DOHH2 (cell line): ENCODE data around the gene CLDN5.

Experiments used
- H3F3A ChIP-seq: fragments of 200-600 bp; sonication (generic), shearing (Covaris generic); 2 replicates; pipeline ENCODE4 v1.6.0; 2016; ENCODE audit warnings: antibody characterized with exemption, mild to moderate bottlenecking; ENCODE audit not compliant: control insufficient read depth, insufficient read depth
- H3K27ac ChIP-seq: fragments of 200-600 bp; sonication (generic); 2 replicates; pipeline ENCODE4 v1.5.1; 2014; ENCODE audit warnings: low read depth, mild to moderate bottlenecking, low read length, moderate library complexity
- H3K27me3 ChIP-seq: fragments of 200-600 bp; sonication (generic); 2 replicates; pipeline ENCODE4 v1.6.1; 2014; ENCODE audit warnings: mild to moderate bottlenecking, low read length, mixed read lengths; ENCODE audit not compliant: control insufficient read depth
- H3K36me3 ChIP-seq: fragments of 200-600 bp; sonication (generic); 2 replicates; pipeline ENCODE4 v1.6.1; 2014; ENCODE audit warnings: mild to moderate bottlenecking, low read length, moderate library complexity, mixed read lengths; ENCODE audit not compliant: control insufficient read depth
- H3K4me1 ChIP-seq: fragments of 200-600 bp; sonication (generic); 2 replicates; pipeline ENCODE4 v1.6.1; 2014; ENCODE audit warnings: mild to moderate bottlenecking, low read length, mixed read lengths; ENCODE audit not compliant: control insufficient read depth
- H3K4me2 ChIP-seq: fragments of 200-600 bp; sonication (generic); 2 replicates; pipeline ENCODE4 v1.6.0; 2014; ENCODE audit warnings: mild to moderate bottlenecking, low read length, moderate library complexity
- H3K4me3 ChIP-seq: fragments of 200-600 bp; sonication (generic); 2 replicates; pipeline ENCODE4 v1.5.1; 2014; ENCODE audit warnings: mild to moderate bottlenecking, low read length, mixed read lengths
- H3K79me2 ChIP-seq: fragments of 200-600 bp; sonication (generic); 2 replicates; pipeline ENCODE4 v1.6.1; 2014; ENCODE audit warnings: mild to moderate bottlenecking, low read length, mixed read lengths; ENCODE audit not compliant: control insufficient read depth
- H3K9me2 ChIP-seq: fragments of 200-600 bp; sonication (generic); replicated peaks from 2 replicates; pipeline ENCODE4 v1.6.1; 2014; ENCODE audit warnings: mild to moderate bottlenecking, low read length, mixed read lengths; ENCODE audit not compliant: control insufficient read depth
- H3K9me3 ChIP-seq: fragments of 200-600 bp; sonication (generic); 2 replicates; pipeline ENCODE4 v1.6.1; 2014; ENCODE audit warnings: antibody characterized with exemption, low read length, mixed read lengths; ENCODE audit not compliant: control insufficient read depth, insufficient read depth
- H4K20me1 ChIP-seq: fragments of 200-600 bp; sonication (generic); 2 replicates; pipeline ENCODE4 v1.6.0; 2014; ENCODE audit warnings: low read depth, mild to moderate bottlenecking, antibody characterized with exemption, low read length, moderate library complexity; ENCODE audit not compliant: control insufficient read depth, insufficient read depth
- EZH2phosphoT487 ChIP-seq: fragments of 200-600 bp; sonication (generic); IDR thresholded peaks from 2 replicates; pipeline ENCODE4 v1.6.1; 2017; ENCODE audit warnings: borderline replicate concordance, mild to moderate bottlenecking, antibody characterized with exemption, low read length, moderate library complexity, mixed read lengths
- TF ChIP-seq, protein P1 (sequence below): fragments of 200-600 bp; sonication (generic); IDR thresholded peaks from one replicate; pipeline ENCODE4 v1.5.1; 2014; ENCODE audit warnings: antibody characterized with exemption, mild to moderate bottlenecking, low read depth, low read length; ENCODE audit not compliant: poor library complexity, severe bottlenecking

The CLDN5 gene

DNA sequence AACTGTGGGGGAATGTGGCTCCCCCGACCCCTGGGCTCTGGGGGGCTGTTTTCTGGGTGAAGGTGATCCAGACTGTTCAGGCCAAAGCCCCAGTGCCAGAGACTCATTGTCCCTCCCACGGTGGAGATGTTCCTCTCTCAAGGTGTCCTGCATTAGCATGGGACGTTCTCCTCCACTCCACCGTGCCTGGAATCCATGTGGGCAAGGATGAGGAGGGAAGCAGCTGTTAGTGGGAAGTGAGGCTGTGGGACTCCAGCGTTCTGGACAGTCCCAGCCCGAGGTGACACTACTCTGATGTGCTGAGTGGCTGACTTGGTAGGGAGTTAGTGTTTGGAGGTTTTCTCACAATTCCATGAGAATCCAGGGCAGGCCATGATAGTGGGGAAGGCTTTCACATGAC lies 31.4 kb upstream of the CLDN5 start:
- H4K20me1 ChIP-seq = no peaks in the 10 kb centered on the region

GRCh38 chr22:19554834-19555404 lies 30.7 kb upstream of the CLDN5 start:
- Histone ChIP-seq H3K36me3 (no peaks in the 10 kb centered on the region), H4K20me1 (no peaks in the 10 kb centered on the region), H3K79me2 (no peaks in the 10 kb centered on the region), H3K27ac (no peak overlapping the region), H3K4me3 (no peak overlapping the region), H3K4me2 (no peak overlapping the region), H3F3A (no peaks in the 10 kb centered on the region), H3K9me2 (no peaks in the 10 kb centered on the region), H3K4me1 (no peaks in the 10 kb centered on the region), H3K9me3 (0 out of 2 replicates have a peak, but pooled peaks cover 4% of the 10 kb centered on the region), H3K27me3 (0 out of 2 replicates have a peak, but pooled peaks cover 6% of the 10 kb centered on the region)
- TF ChIP-seq, protein P1, sequence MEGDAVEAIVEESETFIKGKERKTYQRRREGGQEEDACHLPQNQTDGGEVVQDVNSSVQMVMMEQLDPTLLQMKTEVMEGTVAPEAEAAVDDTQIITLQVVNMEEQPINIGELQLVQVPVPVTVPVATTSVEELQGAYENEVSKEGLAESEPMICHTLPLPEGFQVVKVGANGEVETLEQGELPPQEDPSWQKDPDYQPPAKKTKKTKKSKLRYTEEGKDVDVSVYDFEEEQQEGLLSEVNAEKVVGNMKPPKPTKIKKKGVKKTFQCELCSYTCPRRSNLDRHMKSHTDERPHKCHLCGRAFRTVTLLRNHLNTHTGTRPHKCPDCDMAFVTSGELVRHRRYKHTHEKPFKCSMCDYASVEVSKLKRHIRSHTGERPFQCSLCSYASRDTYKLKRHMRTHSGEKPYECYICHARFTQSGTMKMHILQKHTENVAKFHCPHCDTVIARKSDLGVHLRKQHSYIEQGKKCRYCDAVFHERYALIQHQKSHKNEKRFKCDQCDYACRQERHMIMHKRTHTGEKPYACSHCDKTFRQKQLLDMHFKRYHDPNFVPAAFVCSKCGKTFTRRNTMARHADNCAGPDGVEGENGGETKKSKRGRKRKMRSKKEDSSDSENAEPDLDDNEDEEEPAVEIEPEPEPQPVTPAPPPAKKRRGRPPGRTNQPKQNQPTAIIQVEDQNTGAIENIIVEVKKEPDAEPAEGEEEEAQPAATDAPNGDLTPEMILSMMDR = no peak
- no peak for TF ChIP-seq EZH2phosphoT487

More for the DNA sequence above, 31.4 kb upstream of the CLDN5 start:
- TF ChIP-seq EZH2phosphoT487 = no peak
- TF ChIP-seq, protein P1 = no peak
- Histone ChIP-seq H3K9me2 (no peaks in the 10 kb centered on the region), H3F3A (no peaks in the 10 kb centered on the region), H3K36me3 (no peaks in the 10 kb centered on the region), H3K27ac (no peak overlapping the region), H3K27me3 (0 out of 2 replicates have a peak, but pooled peaks cover 6% of the 10 kb centered on the region), H3K79me2 (no peaks in the 10 kb centered on the region), H3K9me3 (0 out of 2 replicates have a peak, but pooled peaks cover 4% of the 10 kb centered on the region), H3K4me1 (no peaks in the 10 kb centered on the region), H3K4me2 (no peak overlapping the region), H3K4me3 (no peak overlapping the region)

GRCh38 chr22:19553201-19553600 lies 29.0 kb upstream of the CLDN5 start:
- no peak overlapping the region for H3K4me2 ChIP-seq
- no peak overlapping the region for H3K4me3 ChIP-seq
- H3F3A ChIP-seq = no peaks in the 10 kb centered on the region
- H3K4me1 ChIP-seq = no peaks in the 10 kb centered on the region
- no peaks in the 10 kb centered on the region for H3K79me2 ChIP-seq
- TF ChIP-seq EZH2phosphoT487 = no peak
- TF ChIP-seq, protein P1 = no peak
- H3K9me3 ChIP-seq = 0 out of 2 replicates have a peak, but pooled peaks cover 4% of the 10 kb centered on the region
- H4K20me1 ChIP-seq = no peaks in the 10 kb centered on the region
- no peaks in the 10 kb centered on the region for H3K36me3 ChIP-seq
- H3K9me2 ChIP-seq = no peaks in the 10 kb centered on the region
- H3K27ac ChIP-seq = no peak overlapping the region
- 0 out of 2 replicates have a peak, but pooled peaks cover 6% of the 10 kb centered on the region for H3K27me3 ChIP-seq
